ENCODE measurements around the gene DTNA. TPM values are rescaled to one million over a fixed set of nuclear protein-coding genes. Genes with fewer than 3 reads are reported as not detected.

DTNA gene
- total RNA-seq, 1 experiment from 2014 or later = 7.8 TPM

DNA sequence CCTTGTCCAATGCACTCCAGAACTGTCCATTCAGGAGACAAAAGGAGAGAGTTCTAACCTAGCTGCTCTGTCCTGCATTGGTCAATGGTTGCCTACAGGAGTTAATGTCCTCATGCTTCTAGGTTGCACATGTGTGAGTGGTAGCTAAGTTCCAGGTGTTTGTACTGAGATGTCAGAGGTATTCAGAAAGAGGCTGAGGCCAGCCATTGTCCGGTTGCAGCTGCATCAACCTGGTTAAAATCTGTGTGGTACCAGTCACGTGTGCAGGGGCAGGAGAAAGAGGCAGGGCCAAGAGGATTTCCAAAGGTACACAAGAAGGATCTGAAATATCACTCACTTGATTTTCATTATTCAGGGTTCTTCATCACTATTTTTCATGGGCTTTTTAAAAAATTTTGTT lies 70.8 kb downstream of the DTNA start:
- Histone ChIP-seq H3F3A (ENCODE audit: low read length, unreplicated experiment) (no peaks in the 10 kb centered on the region), H3K4me3 (ENCODE audit: low read length) (no peak overlapping the region), H3K9me3 (ENCODE audit: low read length) (no peaks in the 10 kb centered on the region), H3K4me2 (ENCODE audit: low read length) (no peak overlapping the region), H3K27ac (ENCODE audit: low read length) (no peak overlapping the region), H3K9me2 (replicated peaks; ENCODE audit: low read length) (no peaks in the 10 kb centered on the region), H4K20me1 (ENCODE audit: low read length) (no peaks in the 10 kb centered on the region), H3K27me3 (ENCODE audit: low read length) (no peaks in the 10 kb centered on the region), H3K79me2 (ENCODE audit: low read length) (no peaks in the 10 kb centered on the region), H3K9ac (ENCODE audit: low read length) (no peak overlapping the region), H3K4me1 (ENCODE audit: insufficient read depth, low read length) (no peaks in the 10 kb centered on the region), H3K36me3 (ENCODE audit: low read depth, low read length) (no peaks in the 10 kb centered on the region), H2AFZ (ENCODE audit: low read length) (no peak overlapping the region)
- BruUV-seq (replicated peaks) = no TSS peak
- ATAC-seq (no peak), DNase-seq (no peak)
- no peak for TF ChIP-seq EZH2phosphoT487 (IDR thresholded peaks at IDR 0.05; ENCODE audit: borderline replicate concordance, low read length)
- no peak for TF ChIP-seq EZH2 (IDR thresholded peaks at IDR 0.05; ENCODE audit: low read length, unreplicated experiment)
- TF ChIP-seq CTCF (conservative IDR thresholded peaks at IDR 0.05; ENCODE audit: low read depth, low read length) = no peak
- intact Hi-C loops (cut with micrococcal nuclease) = loop anchor here (10.0 kb wide), 1 partner anchor 286 kb away; no protein-coding TSS in a partner anchor
- POLR2A ChIA-PET (ENCODE audit: unreplicated experiment) = no interaction called here
- CTCF ChIA-PET = no interaction called here

DNA sequence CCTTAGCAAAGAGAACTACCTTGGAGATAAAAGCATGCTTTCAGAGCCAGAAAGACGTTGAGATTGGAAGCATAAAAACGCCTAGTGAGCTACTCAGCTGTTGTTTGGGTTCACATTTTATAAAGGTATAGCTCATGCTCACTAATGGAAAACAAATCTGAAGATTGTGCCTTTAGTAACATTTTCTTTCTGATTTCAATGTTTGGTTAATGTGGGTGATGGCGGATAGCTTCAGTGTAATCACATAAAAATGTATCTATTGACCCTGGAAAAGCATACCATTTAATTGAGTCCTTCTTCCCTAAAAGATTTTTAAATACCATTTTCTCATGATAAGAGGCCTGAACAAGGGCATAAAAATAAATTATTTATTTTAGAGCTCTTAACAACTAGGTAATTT lies 73.4 kb downstream of the DTNA start:
- Histone ChIP-seq H3K27me3 (ENCODE audit: low read length) (no peaks in the 10 kb centered on the region), H3K4me1 (ENCODE audit: insufficient read depth, low read length) (no peaks in the 10 kb centered on the region), H3K4me2 (ENCODE audit: low read length) (no peak overlapping the region), H3K27ac (ENCODE audit: low read length) (no peak overlapping the region), H3K9me3 (ENCODE audit: low read length) (no peaks in the 10 kb centered on the region), H3K9me2 (replicated peaks; ENCODE audit: low read length) (no peaks in the 10 kb centered on the region), H2AFZ (ENCODE audit: low read length) (no peak overlapping the region), H3K4me3 (ENCODE audit: low read length) (no peak overlapping the region), H3K36me3 (ENCODE audit: low read depth, low read length) (no peaks in the 10 kb centered on the region), H3K79me2 (ENCODE audit: low read length) (no peaks in the 10 kb centered on the region), H4K20me1 (ENCODE audit: low read length) (no peaks in the 10 kb centered on the region), H3K9ac (ENCODE audit: low read length) (no peak overlapping the region), H3F3A (ENCODE audit: low read length, unreplicated experiment) (no peaks in the 10 kb centered on the region)
- ATAC-seq = no peak
- ChIA-PET CTCF (interaction anchor here (0.9 kb wide), 1 partner anchor 122 kb away, joined by 3 read pairs; no protein-coding TSS in a partner anchor), POLR2A (ENCODE audit: unreplicated experiment) (no interaction called here)
- DNase-seq = no peak
- intact Hi-C loops (cut with micrococcal nuclease) = loop anchor here (10.0 kb wide), 1 partner anchor 289 kb away; no protein-coding TSS in a partner anchor
- no peak for TF ChIP-seq CTCF (conservative IDR thresholded peaks at IDR 0.05; ENCODE audit: low read depth, low read length)
- no peak for TF ChIP-seq EZH2phosphoT487 (IDR thresholded peaks at IDR 0.05; ENCODE audit: borderline replicate concordance, low read length)
- no peak for TF ChIP-seq EZH2 (IDR thresholded peaks at IDR 0.05; ENCODE audit: low read length, unreplicated experiment)
- no TSS peak for BruUV-seq (replicated peaks)

GRCh38 chr18:34786162-34786741 lies 76.2 kb downstream of the DTNA start:
- no peaks in the 10 kb centered on the region for H3K9me3 ChIP-seq (ENCODE audit: low read length)
- CTCF ChIA-PET = no interaction called here
- H3K27ac ChIP-seq (ENCODE audit: low read length) = no peak overlapping the region
- BruUV-seq (replicated peaks) = no TSS peak
- no peaks in the 10 kb centered on the region for H4K20me1 ChIP-seq (ENCODE audit: low read length)
- no peaks in the 10 kb centered on the region for H3K79me2 ChIP-seq (ENCODE audit: low read length)
- intact Hi-C loops (cut with micrococcal nuclease) = loop anchor here (2.0 to 10.0 kb wide), 2 partner anchors 291 to 663 kb away; no protein-coding TSS in a partner anchor
- H3K27me3 ChIP-seq (ENCODE audit: low read length) = no peaks in the 10 kb centered on the region
- POLR2A ChIA-PET (ENCODE audit: unreplicated experiment) = no interaction called here
- ATAC-seq = no peak
- H2AFZ ChIP-seq (ENCODE audit: low read length) = no peak overlapping the region
- H3K4me1 ChIP-seq (ENCODE audit: insufficient read depth, low read length) = no peaks in the 10 kb centered on the region
- H3K4me3 ChIP-seq (ENCODE audit: low read length) = no peak overlapping the region
- H3K9me2 ChIP-seq (replicated peaks; ENCODE audit: low read length) = no peaks in the 10 kb centered on the region
- TF ChIP-seq EZH2phosphoT487 (IDR thresholded peaks at IDR 0.05; ENCODE audit: borderline replicate concordance, low read length) (no peak), EZH2 (IDR thresholded peaks at IDR 0.05; ENCODE audit: low read length, unreplicated experiment) (no peak), CTCF (conservative IDR thresholded peaks at IDR 0.05; ENCODE audit: low read depth, low read length) (no peak)
- H3K36me3 ChIP-seq (ENCODE audit: low read depth, low read length) = no peaks in the 10 kb centered on the region
- DNase-seq = no peak
- H3F3A ChIP-seq (ENCODE audit: low read length, unreplicated experiment) = no peaks in the 10 kb centered on the region
- H3K4me2 ChIP-seq (ENCODE audit: low read length) = no peak overlapping the region
- H3K9ac ChIP-seq (ENCODE audit: low read length) = no peak overlapping the region

Data from PC-3 (cell line).